HepG2 (cell line): ENCODE measurements around the gene ZCCHC10. TPM values are rescaled to one million over a fixed set of nuclear protein-coding genes. Genes with fewer than 3 reads are reported as not detected.

Experiments used
- ADNP ChIP-seq: sonication (generic); formaldehyde crosslinking; IDR thresholded peaks from 2 replicates; pipeline ENCODE4 v1.4.0; 2020; ENCODE audit warnings: missing genetic modification reagents
- AHDC1 ChIP-seq: sonication (generic); formaldehyde crosslinking; IDR thresholded peaks from 2 replicates; pipeline ENCODE4 v1.5.1; 2020; ENCODE audit warnings: mild to moderate bottlenecking, missing genetic modification reagents, borderline replicate concordance
- FOSL2 ChIP-seq: sonication (generic); formaldehyde crosslinking; IDR thresholded peaks from 2 replicates; pipeline ENCODE4 v1.4.0; 2020; ENCODE audit warnings: missing genetic modification reagents
- FOXA1 ChIP-seq, 2 experiments: fragments of 450-650 bp in 1 of 2; sonication (generic) in 1 of 2; formaldehyde crosslinking in 1 of 2; IDR thresholded peaks; 2 replicates each; pipeline versions ENCODE4 v1.4.0 to v1.6.1; 2016 to 2020; ENCODE audit warnings: missing genetic modification reagents in 1 of 2
- NR2F6 ChIP-seq, 2 experiments: IDR thresholded peaks; 2 replicates each; pipeline ENCODE4 v1.6.1; 2016; ENCODE audit warnings: antibody characterized with exemption in 1 of 2, mild to moderate bottlenecking in 1 of 2
- TCF7 ChIP-seq: sonication (generic); IDR thresholded peaks from 2 replicates; pipeline ENCODE4 v1.6.1; 2016; ENCODE audit warnings: antibody characterized with exemption, low read depth
- TFAP4 ChIP-seq: sonication (generic); IDR thresholded peaks from 2 replicates; pipeline ENCODE4 v1.6.1; 2016; ENCODE audit warnings: low read depth, borderline replicate concordance
- XRCC5 ChIP-seq: fragments of 200-400 bp; formaldehyde crosslinking; optimal IDR thresholded peaks from 2 replicates; pipeline ENCODE3; 2017; ENCODE audit warnings: mild to moderate bottlenecking, low read length
- ZBTB8A ChIP-seq: sonication (generic); formaldehyde crosslinking; IDR thresholded peaks from 2 replicates; pipeline ENCODE4 v1.4.0; 2020; ENCODE audit warnings: mild to moderate bottlenecking, low read depth, missing genetic modification reagents, borderline replicate concordance
- ZNF713 ChIP-seq: sonication (generic); formaldehyde crosslinking; IDR thresholded peaks from 2 replicates; pipeline ENCODE4 v1.4.0; 2020; ENCODE audit warnings: mild to moderate bottlenecking, missing genetic modification reagents
- polyA plus RNA-seq, 8 experiments: library from polyadenylated mRNA; depleted of rRNA in 3 of 8; stranded (reverse) in 7 of 8; unstranded in 1 of 8; fragments of >200 nt; fragmentation: Illumina TruSeq in 4 of 8; extraction: Trizol in 4 of 8; gene quantifications; 2 replicates each; pipeline versions ENCODE4 v1.2.1 to v1.2.3, GENCODE V29; 2011 to 2016; ENCODE audit warnings: low read depth in 4 of 8, missing spikeins in 1 of 8, mixed read lengths in 1 of 8; ENCODE audit not compliant: insufficient read depth in 1 of 8
- total RNA-seq, 5 experiments: library from RNA; depleted of rRNA; stranded (reverse); fragments of >200 nt; fragmentation: Illumina TruSeq; extraction: Trizol; gene quantifications; 2 replicates each; pipeline ENCODE4 v1.2.3, GENCODE V29; 2016; ENCODE audit warnings: low read depth in 1 of 5
- TF ChIP-seq, protein P1 (sequence below): IDR thresholded peaks from 2 replicates; pipeline ENCODE4 v1.6.1; 2012; ENCODE audit warnings: inconsistent platforms
- TF ChIP-seq, protein P2 (sequence below): sonication (generic); formaldehyde crosslinking; IDR thresholded peaks from 2 replicates; pipeline ENCODE4 v1.4.0; 2020; ENCODE audit warnings: missing genetic modification reagents
- TF ChIP-seq, protein P3 (sequence below): sonication (generic); formaldehyde crosslinking; IDR thresholded peaks from 2 replicates; pipeline ENCODE4 v1.5.0; 2020; ENCODE audit warnings: mild to moderate bottlenecking, low read depth, missing genetic modification reagents, borderline replicate concordance
- TF ChIP-seq, protein P4 (sequence below): sonication (generic); formaldehyde crosslinking; conservative IDR thresholded peaks from 2 replicates; pipeline ENCODE4 v1.4.0; 2020; ENCODE audit warnings: mild to moderate bottlenecking, missing genetic modification reagents, moderate library complexity

ZCCHC10 gene
- total and polyA plus RNA-seq, 2 of the 13 experiments (the other 11 are each of a cell fraction or from before 2014, with no cell fraction given) = 40.7 to 48.2 TPM

DNA sequence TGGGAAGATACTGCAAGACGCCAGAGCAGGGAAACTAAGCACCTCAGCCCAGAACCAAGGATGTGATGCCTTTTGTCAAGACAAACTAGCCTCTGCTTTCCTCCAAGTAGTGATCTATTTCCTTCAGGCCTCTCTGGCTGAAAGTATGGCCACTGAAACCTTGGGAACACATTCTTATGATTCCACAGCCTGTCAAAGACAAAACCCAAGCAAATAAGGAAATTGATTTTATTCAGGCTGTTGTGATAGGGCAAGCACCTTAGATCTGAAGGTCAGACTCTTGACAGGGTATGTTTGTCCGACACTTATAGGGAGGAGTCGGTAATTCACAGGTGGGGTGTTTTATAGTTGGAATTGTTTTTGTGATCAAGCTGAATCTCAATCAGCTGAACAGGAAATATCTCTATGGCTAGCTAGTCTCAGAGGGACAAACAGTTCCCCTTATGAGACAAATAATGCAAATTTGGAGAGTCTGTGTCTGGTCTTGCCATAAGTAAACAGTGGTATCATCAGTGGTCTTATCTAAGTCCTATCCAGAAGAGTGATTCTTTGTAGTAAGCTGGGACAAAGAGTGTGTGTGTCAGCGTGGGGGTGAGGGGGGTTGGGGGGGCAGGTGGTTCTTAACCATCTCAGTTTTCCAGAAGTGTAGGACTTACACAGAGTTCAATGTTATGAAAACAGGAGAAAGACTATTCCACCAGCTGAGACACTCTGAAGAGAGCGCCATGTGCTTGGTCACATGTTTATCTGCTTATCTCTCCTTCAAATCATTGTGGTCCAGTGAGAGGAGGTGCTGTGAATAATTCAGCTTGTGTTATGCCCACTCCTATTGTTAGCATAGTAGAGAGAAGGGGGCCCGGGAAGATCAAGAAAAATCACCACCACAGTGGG lies 6.7 kb upstream of the ZCCHC10 start (continued):
- TF ChIP-seq AHDC1 (CRISPR knock-in tag) (no peak), TFAP4 (peak; percentile 43; the same call in 1 of the 2 replicates), TCF7 (peak; percentile 13; the same call in 1 of the 2 replicates), ZNF713 (CRISPR knock-in tag) (no peak), FOSL2 (CRISPR knock-in tag) (no peak), ZBTB8A (CRISPR knock-in tag) (no peak), XRCC5 (peak; percentile 24), ADNP (CRISPR knock-in tag) (no peak), FOXA1 (IDR thresholded peaks at IDR 0.05) (no peak), FOXA1 (CRISPR knock-in tag; IDR thresholded peaks at IDR 0.05) (peak; percentile 77), NR2F6 (IDR thresholded peaks at IDR 0.05) (0 out of 2 replicates have a peak, but pooled peaks have one; percentile 40), NR2F6 (CRISPR knock-in tag; IDR thresholded peaks at IDR 0.05) (0 out of 2 replicates have a peak, but pooled peaks have one; percentile 9)
- TF ChIP-seq, protein P1, sequence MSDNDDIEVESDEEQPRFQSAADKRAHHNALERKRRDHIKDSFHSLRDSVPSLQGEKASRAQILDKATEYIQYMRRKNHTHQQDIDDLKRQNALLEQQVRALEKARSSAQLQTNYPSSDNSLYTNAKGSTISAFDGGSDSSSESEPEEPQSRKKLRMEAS = peak; percentile 65
- TF ChIP-seq, protein P2, sequence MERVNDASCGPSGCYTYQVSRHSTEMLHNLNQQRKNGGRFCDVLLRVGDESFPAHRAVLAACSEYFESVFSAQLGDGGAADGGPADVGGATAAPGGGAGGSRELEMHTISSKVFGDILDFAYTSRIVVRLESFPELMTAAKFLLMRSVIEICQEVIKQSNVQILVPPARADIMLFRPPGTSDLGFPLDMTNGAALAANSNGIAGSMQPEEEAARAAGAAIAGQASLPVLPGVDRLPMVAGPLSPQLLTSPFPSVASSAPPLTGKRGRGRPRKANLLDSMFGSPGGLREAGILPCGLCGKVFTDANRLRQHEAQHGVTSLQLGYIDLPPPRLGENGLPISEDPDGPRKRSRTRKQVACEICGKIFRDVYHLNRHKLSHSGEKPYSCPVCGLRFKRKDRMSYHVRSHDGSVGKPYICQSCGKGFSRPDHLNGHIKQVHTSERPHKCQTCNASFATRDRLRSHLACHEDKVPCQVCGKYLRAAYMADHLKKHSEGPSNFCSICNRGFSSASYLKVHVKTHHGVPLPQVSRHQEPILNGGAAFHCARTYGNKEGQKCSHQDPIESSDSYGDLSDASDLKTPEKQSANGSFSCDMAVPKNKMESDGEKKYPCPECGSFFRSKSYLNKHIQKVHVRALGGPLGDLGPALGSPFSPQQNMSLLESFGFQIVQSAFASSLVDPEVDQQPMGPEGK (CRISPR knock-in tag) = peak; percentile 74
- TF ChIP-seq, protein P3, sequence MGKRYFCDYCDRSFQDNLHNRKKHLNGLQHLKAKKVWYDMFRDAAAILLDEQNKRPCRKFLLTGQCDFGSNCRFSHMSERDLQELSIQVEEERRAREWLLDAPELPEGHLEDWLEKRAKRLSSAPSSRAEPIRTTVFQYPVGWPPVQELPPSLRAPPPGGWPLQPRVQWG (CRISPR knock-in tag) = no peak
- TF ChIP-seq, protein P4, sequence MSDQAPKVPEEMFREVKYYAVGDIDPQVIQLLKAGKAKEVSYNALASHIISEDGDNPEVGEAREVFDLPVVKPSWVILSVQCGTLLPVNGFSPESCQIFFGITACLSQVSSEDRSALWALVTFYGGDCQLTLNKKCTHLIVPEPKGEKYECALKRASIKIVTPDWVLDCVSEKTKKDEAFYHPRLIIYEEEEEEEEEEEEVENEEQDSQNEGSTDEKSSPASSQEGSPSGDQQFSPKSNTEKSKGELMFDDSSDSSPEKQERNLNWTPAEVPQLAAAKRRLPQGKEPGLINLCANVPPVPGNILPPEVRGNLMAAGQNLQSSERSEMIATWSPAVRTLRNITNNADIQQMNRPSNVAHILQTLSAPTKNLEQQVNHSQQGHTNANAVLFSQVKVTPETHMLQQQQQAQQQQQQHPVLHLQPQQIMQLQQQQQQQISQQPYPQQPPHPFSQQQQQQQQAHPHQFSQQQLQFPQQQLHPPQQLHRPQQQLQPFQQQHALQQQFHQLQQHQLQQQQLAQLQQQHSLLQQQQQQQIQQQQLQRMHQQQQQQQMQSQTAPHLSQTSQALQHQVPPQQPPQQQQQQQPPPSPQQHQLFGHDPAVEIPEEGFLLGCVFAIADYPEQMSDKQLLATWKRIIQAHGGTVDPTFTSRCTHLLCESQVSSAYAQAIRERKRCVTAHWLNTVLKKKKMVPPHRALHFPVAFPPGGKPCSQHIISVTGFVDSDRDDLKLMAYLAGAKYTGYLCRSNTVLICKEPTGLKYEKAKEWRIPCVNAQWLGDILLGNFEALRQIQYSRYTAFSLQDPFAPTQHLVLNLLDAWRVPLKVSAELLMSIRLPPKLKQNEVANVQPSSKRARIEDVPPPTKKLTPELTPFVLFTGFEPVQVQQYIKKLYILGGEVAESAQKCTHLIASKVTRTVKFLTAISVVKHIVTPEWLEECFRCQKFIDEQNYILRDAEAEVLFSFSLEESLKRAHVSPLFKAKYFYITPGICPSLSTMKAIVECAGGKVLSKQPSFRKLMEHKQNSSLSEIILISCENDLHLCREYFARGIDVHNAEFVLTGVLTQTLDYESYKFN = peak; percentile 35; the same call in 1 of the 2 replicates
